H9 (cell line): ENCODE data around the gene TFF3. TPM values are rescaled to one million over a fixed set of nuclear protein-coding genes. Genes with fewer than 3 reads are reported as not detected.

Experiments used
- DNase-seq: peaks from one replicate; pipeline ENCODE4 v3.0.0-alpha.2; 2017
- H2AFZ ChIP-seq: one replicate; pipeline ENCODE4 v1.6.1; 2013; ENCODE audit warnings: mild to moderate bottlenecking, low read length, control low read depth, moderate library complexity
- H2AK5ac ChIP-seq: 2 replicates; pipeline ENCODE4 v1.6.1; 2013; ENCODE audit warnings: low read length, control low read depth, mixed read lengths; ENCODE audit not compliant: insufficient read length
- H2BK120ac ChIP-seq: one replicate; pipeline ENCODE4 v1.6.1; 2013; ENCODE audit warnings: low read depth, mild to moderate bottlenecking, low read length, control low read depth, inconsistent platforms; ENCODE audit not compliant: poor library complexity, severe bottlenecking
- H2BK12ac ChIP-seq: 2 replicates; pipeline ENCODE4 v1.6.1; 2013; ENCODE audit warnings: low read length, control low read depth, mixed read lengths, low read depth; ENCODE audit not compliant: insufficient read length
- H2BK15ac ChIP-seq: 2 replicates; pipeline ENCODE4 v1.6.1; 2013; ENCODE audit warnings: low read depth, low read length, control low read depth
- H2BK20ac ChIP-seq: one replicate; pipeline ENCODE4 v1.6.1; 2013; ENCODE audit warnings: low read depth, mild to moderate bottlenecking, low read length, control low read depth, inconsistent platforms; ENCODE audit not compliant: poor library complexity, severe bottlenecking
- H2BK5ac ChIP-seq: 2 replicates; pipeline ENCODE4 v1.6.1; 2013; ENCODE audit warnings: low read length, control low read depth, mixed read lengths; ENCODE audit not compliant: insufficient read length
- H3K14ac ChIP-seq: 2 replicates; pipeline ENCODE4 v1.6.1; 2013; ENCODE audit warnings: low read length, control low read depth; ENCODE audit not compliant: insufficient read depth
- H3K18ac ChIP-seq: 2 replicates; pipeline ENCODE4 v1.6.1; 2013; ENCODE audit warnings: low read depth, mild to moderate bottlenecking, mixed read lengths, low read length, control low read depth; ENCODE audit not compliant: insufficient read length
- H3K23ac ChIP-seq: 2 replicates; pipeline ENCODE4 v1.6.1; 2013; ENCODE audit warnings: low read length, control low read depth, mixed read lengths, low read depth; ENCODE audit not compliant: insufficient read length
- H3K23me2 ChIP-seq: 2 replicates; pipeline ENCODE4 v1.6.1; 2013; ENCODE audit warnings: low read depth, mild to moderate bottlenecking, mixed read lengths, low read length, control low read depth; ENCODE audit not compliant: insufficient read length, poor library complexity, severe bottlenecking
- H3K27ac ChIP-seq: 2 replicates; pipeline ENCODE4 v1.5.1; 2013; ENCODE audit warnings: low read length, control low read depth, mixed read lengths, low read depth; ENCODE audit not compliant: insufficient read length
- H3K27me3 ChIP-seq: 2 replicates; pipeline ENCODE4 v1.6.1; 2013; ENCODE audit warnings: low read length, control low read depth, inconsistent platforms; ENCODE audit not compliant: insufficient read depth
- H3K4ac ChIP-seq: 2 replicates; pipeline ENCODE4 v1.6.1; 2013; ENCODE audit warnings: low read depth, mild to moderate bottlenecking, control low read depth, inconsistent platforms, low read length, moderate library complexity
- H3K4me1 ChIP-seq: 2 replicates; pipeline ENCODE4 v1.6.1; 2013; ENCODE audit warnings: low read length, control low read depth, inconsistent platforms; ENCODE audit not compliant: insufficient read depth
- H3K4me2 ChIP-seq: 2 replicates; pipeline ENCODE4 v1.6.1; 2013; ENCODE audit warnings: low read length, control low read depth, mixed read lengths; ENCODE audit not compliant: insufficient read length, insufficient read depth
- H3K56ac ChIP-seq: 2 replicates; pipeline ENCODE4 v1.6.1; 2013; ENCODE audit warnings: low read depth, mild to moderate bottlenecking, mixed read lengths, low read length, control low read depth; ENCODE audit not compliant: insufficient read length
- H3K79me1 ChIP-seq: 2 replicates; pipeline ENCODE4 v1.6.1; 2013; ENCODE audit warnings: low read depth, mild to moderate bottlenecking, moderate library complexity, low read length, control low read depth, inconsistent platforms; ENCODE audit not compliant: insufficient read depth, poor library complexity, severe bottlenecking
- H3K79me2 ChIP-seq: 2 replicates; pipeline ENCODE4 v1.6.1; 2013; ENCODE audit warnings: low read length, control low read depth, inconsistent platforms; ENCODE audit not compliant: insufficient read depth
- H3K9ac ChIP-seq: 2 replicates; pipeline ENCODE4 v1.6.1; 2013; ENCODE audit warnings: low read length, control low read depth, mixed read lengths; ENCODE audit not compliant: insufficient read length; ENCODE audit errors: extremely low read depth
- H3K9me3 ChIP-seq: one replicate; pipeline ENCODE4 v1.6.1; 2013; ENCODE audit warnings: low read depth, low read length, inconsistent platforms; ENCODE audit not compliant: control insufficient read depth
- H3T11ph ChIP-seq: one replicate; pipeline ENCODE4 v1.6.1; 2013; ENCODE audit warnings: mild to moderate bottlenecking, low read length, control low read depth, inconsistent platforms
- H4K20me1 ChIP-seq: one replicate; pipeline ENCODE4 v1.6.1; 2013; ENCODE audit not compliant: control insufficient read depth, insufficient read length, insufficient read depth
- H4K5ac ChIP-seq: 2 replicates; pipeline ENCODE4 v1.6.1; 2013; ENCODE audit warnings: low read depth, mild to moderate bottlenecking, mixed read lengths, low read length, control low read depth; ENCODE audit not compliant: insufficient read length
- H4K8ac ChIP-seq: replicated peaks from 2 replicates; pipeline ENCODE4 v1.6.1; 2013; ENCODE audit warnings: low read length, control low read depth, mixed read lengths, low read depth; ENCODE audit not compliant: insufficient read length
- H4K91ac ChIP-seq: 2 replicates; pipeline ENCODE4 v1.6.1; 2013; ENCODE audit warnings: low read depth, mild to moderate bottlenecking, moderate library complexity, mixed read lengths, low read length, control low read depth; ENCODE audit not compliant: insufficient read length
- H3K27ac Mint-ChIP-seq, 3 experiments: 2 replicates in 2 of 3; 3 replicates in 1 of 3; pipeline ENCODE4 v1.8.0; 2020 to 2021; ENCODE audit warnings: mixed read lengths in 3 of 3, mild to moderate bottlenecking in 1 of 3, moderate library complexity in 1 of 3
- H3K27me3 Mint-ChIP-seq: 2 replicates; pipeline ENCODE4 v1.8.0; 2021; ENCODE audit warnings: low read depth, mild to moderate bottlenecking, moderate library complexity, mixed read lengths
- H3K36me3 Mint-ChIP-seq, 3 experiments: 2 replicates in 2 of 3; 3 replicates in 1 of 3; pipeline ENCODE4 v1.8.0; 2020 to 2021; ENCODE audit warnings: low read depth in 3 of 3, mixed read lengths in 3 of 3; ENCODE audit not compliant: insufficient read depth in 1 of 3
- H3K4me1 Mint-ChIP-seq, 2 experiments: 2 replicates each; pipeline ENCODE4 v1.8.0; 2020; ENCODE audit warnings: mixed read lengths in 2 of 2
- H3K4me3 Mint-ChIP-seq, 2 experiments: 2 replicates in 1 of 2; 3 replicates in 1 of 2; pipeline ENCODE4 v1.8.0; 2020 to 2021; ENCODE audit warnings: mild to moderate bottlenecking in 2 of 2, mixed read lengths in 2 of 2, moderate library complexity in 1 of 2
- H3K9me3 Mint-ChIP-seq, 2 experiments: 2 replicates in 1 of 2; 3 replicates in 1 of 2; pipeline ENCODE4 v1.8.0; 2020; ENCODE audit warnings: mild to moderate bottlenecking in 2 of 2, mixed read lengths in 2 of 2, moderate library complexity in 1 of 2
- WGBS: extraction: QIAGEN DNeasy Blood & Tissue Kit; methylation state at CpG from one replicate; pipeline ENCODE4 v1.1.7; 2013; ENCODE audit warnings: missing lambda C conversion rate, low lambda C conversion rate, mixed read lengths; ENCODE audit not compliant: insufficient read length; ENCODE audit errors: extremely low coverage; 5-methylcytosine and 5-hydroxymethylcytosine counted together
- total RNA-seq: library from RNA; stranded (reverse); gene quantifications from 2 replicates; pipeline ENCODE4 v1.2.1, GENCODE V29; 2021
- TF ChIP-seq, protein P1 (sequence below): fragments of 200-600 bp; sonication (generic); conservative IDR thresholded peaks from 3 replicates; pipeline ENCODE4 v1.8.0; 2021; ENCODE audit warnings: antibody characterized with exemption, mild to moderate bottlenecking

Gene TFF3
- total RNA-seq, 1 experiment from 2014 or later: 1.5 TPM

DNA sequence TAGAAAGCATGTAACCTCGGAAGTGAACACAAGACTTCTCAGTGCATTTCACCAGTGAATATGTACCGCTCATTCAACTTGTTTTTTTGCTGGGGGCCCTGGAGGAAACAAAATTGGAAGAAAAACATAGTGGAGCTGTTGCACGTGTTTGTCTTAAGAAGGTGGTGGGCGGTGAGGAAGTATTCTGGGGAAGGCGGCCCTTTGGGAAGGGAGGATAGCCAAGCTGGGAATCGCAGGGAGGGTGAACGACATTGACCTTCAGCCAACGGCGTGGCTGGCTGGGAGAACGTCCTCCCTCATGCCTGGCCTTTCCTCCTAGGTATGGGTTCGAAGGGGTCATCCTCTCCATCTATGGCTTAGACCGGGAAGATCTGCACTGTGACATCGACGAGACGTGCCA, 19.4 kb downstream of the TFF3 start:
- H2AK5ac ChIP-seq: no peak overlapping the region
- H2BK15ac ChIP-seq: no peak overlapping the region
- H4K8ac ChIP-seq: no peak overlapping the region
- H3T11ph ChIP-seq: no peak overlapping the region
- no peaks in the 10 kb centered on the region for H3K79me2 ChIP-seq
- H2BK12ac ChIP-seq: no peak overlapping the region
- no peak overlapping the region for H3K9ac ChIP-seq
- WGBS: no CpG with 5 or more reads among the region's 15 CpGs
- Mint-ChIP-seq H3K4me3 (no peak overlapping the region), H3K9me3 (no peaks in the 10 kb centered on the region), H3K4me1 (peaks cover 19 to 22% of the 10 kb centered on the region in 2 experiments), H3K27ac (no peak overlapping the region), H3K36me3 (no peaks in the 10 kb centered on the region), H3K27me3 (peaks cover 6% of the 10 kb centered on the region)
- H4K5ac ChIP-seq: no peak overlapping the region
- H3K79me1 ChIP-seq: no peaks in the 10 kb centered on the region
- H3K4me2 ChIP-seq: no peak overlapping the region
- TF ChIP-seq, protein P1, sequence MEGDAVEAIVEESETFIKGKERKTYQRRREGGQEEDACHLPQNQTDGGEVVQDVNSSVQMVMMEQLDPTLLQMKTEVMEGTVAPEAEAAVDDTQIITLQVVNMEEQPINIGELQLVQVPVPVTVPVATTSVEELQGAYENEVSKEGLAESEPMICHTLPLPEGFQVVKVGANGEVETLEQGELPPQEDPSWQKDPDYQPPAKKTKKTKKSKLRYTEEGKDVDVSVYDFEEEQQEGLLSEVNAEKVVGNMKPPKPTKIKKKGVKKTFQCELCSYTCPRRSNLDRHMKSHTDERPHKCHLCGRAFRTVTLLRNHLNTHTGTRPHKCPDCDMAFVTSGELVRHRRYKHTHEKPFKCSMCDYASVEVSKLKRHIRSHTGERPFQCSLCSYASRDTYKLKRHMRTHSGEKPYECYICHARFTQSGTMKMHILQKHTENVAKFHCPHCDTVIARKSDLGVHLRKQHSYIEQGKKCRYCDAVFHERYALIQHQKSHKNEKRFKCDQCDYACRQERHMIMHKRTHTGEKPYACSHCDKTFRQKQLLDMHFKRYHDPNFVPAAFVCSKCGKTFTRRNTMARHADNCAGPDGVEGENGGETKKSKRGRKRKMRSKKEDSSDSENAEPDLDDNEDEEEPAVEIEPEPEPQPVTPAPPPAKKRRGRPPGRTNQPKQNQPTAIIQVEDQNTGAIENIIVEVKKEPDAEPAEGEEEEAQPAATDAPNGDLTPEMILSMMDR: no peak
- no peaks in the 10 kb centered on the region for H4K20me1 ChIP-seq
- H3K18ac ChIP-seq: no peak overlapping the region
- H3K14ac ChIP-seq: no peak overlapping the region
- H3K27me3 ChIP-seq: no peaks in the 10 kb centered on the region
- H3K9me3 ChIP-seq: no peaks in the 10 kb centered on the region
- H2BK120ac ChIP-seq: no peak overlapping the region
- no peak overlapping the region for H2AFZ ChIP-seq
- no peak overlapping the region for H3K23ac ChIP-seq
- H3K56ac ChIP-seq: no peak overlapping the region
- no peak overlapping the region for H2BK20ac ChIP-seq
- H3K27ac ChIP-seq: no peak overlapping the region
- no peak for DNase-seq
- H3K4me1 ChIP-seq: no peaks in the 10 kb centered on the region
- no peak overlapping the region for H4K91ac ChIP-seq
- H3K4ac ChIP-seq: no peak overlapping the region
- no peak overlapping the region for H2BK5ac ChIP-seq
- no peaks in the 10 kb centered on the region for H3K23me2 ChIP-seq
